Esophagus muscularis mucosa (tissue), 3 donors: ENCODE measurements around the gene WDR20.

ENCODE experiments used
- CTCF ChIP-seq, 3 experiments: fragments of 200-600 bp in 2 of 3; fragments of 450-650 bp in 1 of 3; sonication (generic) in 2 of 3; IDR thresholded peaks; one replicate each; pipeline ENCODE4 v1.5.1; 2017 to 2019; ENCODE audit warnings: antibody characterized with exemption in 3 of 3, mild to moderate bottlenecking in 2 of 3, moderate library complexity in 1 of 3
- POLR2A ChIP-seq: fragments of 450-650 bp; IDR thresholded peaks from one replicate; pipeline ENCODE4 v1.6.1; 2017; ENCODE audit warnings: antibody characterized with exemption, moderate library complexity, mild to moderate bottlenecking, low read depth
- POLR2AphosphoS5 ChIP-seq, 2 donors: sonication (generic); formaldehyde crosslinking; IDR thresholded peaks; one replicate each; pipeline ENCODE4 v1.6.1; 2017; ENCODE audit warnings: antibody characterized with exemption in 2 of 2

GRCh38 chr14:102138535-102138934 lies 1.2 kb upstream of the WDR20 start:
- TF ChIP-seq CTCF (IDR thresholded peaks at IDR 0.05) (no peak), POLR2A (no peak), POLR2AphosphoS5 (IDR thresholded peaks at IDR 0.05) (no peak)
